HG02970 (cell line): Measurements from ENCODE around the gene EPHB2.

Source experiments
- ATAC-seq: cut with Tn5 transposase; IDR thresholded peaks from one replicate; pipeline ENCODE4 v1.9.1; 2021; ENCODE audit warnings: mild to moderate bottlenecking, moderate library complexity, moderate number of reproducible peaks; ENCODE audit not compliant: unreplicated experiment, low FRiP score

Gene EPHB2

GRCh38 chr1:22794647-22795365 is 84.2 kb downstream of the EPHB2 start:
- no peak for ATAC-seq

DNA sequence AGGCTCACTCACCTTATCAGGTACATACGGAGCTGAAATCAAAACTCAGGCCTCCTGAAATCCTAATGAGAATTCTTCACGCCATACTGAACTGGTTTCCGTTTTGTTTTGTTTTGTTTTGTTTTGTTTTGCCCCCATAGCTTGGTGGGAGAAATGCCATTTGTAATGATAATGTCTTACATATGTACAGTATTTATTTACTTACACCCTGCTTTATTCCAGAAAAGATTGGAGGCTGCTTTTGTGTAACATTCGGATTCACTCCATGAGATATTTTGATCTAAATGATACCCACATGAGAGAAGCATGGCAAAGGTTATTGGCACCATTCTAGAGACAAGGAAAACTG is 84.7 kb downstream of the EPHB2 start:
- ATAC-seq: no peak

GRCh38 chr1:22796642-22797041 is 86.0 kb downstream of the EPHB2 start:
- no peak for ATAC-seq

GRCh38 chr1:22798083-22798482 is 87.4 kb downstream of the EPHB2 start:
- ATAC-seq: no peak

GRCh38 chr1:22799971-22800370 is 89.3 kb downstream of the EPHB2 start:
- ATAC-seq: no peak

DNA sequence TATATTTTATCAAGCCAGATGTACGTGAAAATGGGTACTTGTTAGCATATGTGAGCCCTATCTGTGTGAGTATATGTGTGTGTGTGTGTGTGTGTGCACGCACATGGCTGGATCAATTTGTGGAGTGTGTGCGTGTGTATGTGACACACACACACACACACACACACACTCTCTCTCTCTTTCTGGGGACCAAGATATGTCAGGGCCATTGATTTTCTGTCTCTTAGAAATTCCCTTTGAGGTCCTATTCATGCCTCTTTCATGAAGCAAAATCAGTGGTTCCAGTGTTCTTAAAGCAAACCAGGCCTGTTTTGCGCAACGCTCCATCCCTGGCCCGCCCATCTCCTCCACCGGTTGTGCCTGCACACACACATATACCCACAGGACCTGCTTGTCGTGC is 90.0 kb downstream of the EPHB2 start:
- ATAC-seq: no peak

- ATAC-seq: no peak
Observed at GRCh38 chr1:22801347-22801746, 90.7 kb downstream of the EPHB2 start.

DNA sequence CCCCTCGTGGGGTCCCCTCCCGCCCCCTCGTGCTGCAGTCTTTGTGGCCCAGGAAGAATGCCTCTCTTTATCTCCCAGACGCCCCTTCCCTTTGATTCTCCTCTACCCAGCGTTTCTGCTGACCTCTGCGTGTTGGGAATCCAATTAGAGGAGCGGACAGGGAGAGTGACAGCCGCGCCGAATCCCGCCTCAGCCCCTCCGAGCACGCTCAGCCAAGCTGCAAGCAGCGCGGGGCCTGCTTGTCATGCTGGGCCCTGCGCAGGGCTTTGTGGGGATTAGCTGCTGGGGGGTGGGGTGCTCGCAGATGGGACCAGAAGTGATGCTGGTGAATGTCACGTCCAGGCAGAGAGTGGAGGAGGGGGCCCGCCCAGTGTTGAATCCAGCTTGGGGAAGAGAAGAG is 91.1 kb downstream of the EPHB2 start:
- no peak for ATAC-seq

GRCh38 chr1:22803833-22804232 is 93.2 kb downstream of the EPHB2 start:
- no peak for ATAC-seq

DNA sequence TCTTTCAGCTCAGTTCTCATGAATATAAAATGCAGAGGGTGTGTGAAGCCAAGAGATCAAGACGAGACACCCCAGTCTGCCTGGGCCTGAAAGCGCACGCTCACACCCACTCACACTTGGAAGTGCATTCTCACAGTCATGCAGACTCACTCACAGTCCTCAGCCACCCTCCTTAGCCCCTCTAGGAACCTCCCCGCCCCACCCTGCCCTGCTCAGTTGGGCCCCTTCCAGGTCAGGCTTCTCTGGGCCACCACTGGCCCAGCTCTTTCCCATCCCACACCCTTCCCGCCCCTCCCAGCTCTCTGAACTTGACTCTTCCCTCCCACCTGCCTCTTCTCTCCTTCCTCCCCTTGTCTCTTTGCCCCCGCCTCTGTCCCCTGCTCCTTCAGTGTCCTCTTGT is 93.8 kb downstream of the EPHB2 start:
- no peak for ATAC-seq

- ATAC-seq: no peak
Observed at GRCh38 chr1:22804969-22805671, 94.5 kb downstream of the EPHB2 start.

- ATAC-seq: no peak
Observed at GRCh38 chr1:22805672-22806038, 95.0 kb downstream of the EPHB2 start.

DNA sequence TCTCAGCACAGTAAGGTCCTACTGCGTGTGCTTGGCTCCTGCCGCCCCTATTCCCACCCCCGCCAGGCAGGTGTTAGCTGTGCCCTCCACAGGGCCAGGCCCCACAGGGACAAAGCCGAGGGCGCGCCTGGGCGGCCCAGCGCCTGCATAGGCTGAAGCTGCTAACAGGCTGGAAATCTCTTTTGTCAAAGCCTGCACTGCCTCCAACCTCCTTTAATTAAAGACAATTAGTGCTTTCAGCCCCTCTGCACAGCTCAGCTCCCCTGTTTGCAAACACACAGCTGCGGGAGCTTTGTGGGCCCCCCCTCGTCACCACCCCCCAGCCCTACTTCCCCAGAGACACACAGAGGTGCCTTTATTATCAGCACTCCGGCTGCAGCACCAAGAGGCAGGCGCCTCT is 95.9 kb downstream of the EPHB2 start:
- no peak for ATAC-seq

DNA sequence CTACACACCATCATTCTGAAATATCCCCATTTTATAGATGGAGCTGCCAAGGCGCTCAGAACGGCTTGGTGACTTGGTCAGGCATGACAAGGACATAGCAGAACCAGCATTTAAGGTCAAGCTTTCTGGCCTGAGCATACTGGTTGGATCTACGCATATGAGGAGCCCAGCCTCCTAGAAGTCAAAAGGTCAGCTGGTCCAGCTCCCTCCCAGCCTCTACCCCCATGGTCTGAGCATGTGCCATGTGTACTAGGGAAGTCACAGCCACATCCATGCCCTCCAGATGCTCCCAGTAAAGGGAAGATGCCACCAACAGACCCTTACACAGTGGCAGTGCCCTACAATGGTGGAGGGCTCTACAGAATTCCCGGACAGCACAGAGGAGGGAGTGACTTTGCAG is 96.7 kb downstream of the EPHB2 start:
- ATAC-seq: no peak

DNA sequence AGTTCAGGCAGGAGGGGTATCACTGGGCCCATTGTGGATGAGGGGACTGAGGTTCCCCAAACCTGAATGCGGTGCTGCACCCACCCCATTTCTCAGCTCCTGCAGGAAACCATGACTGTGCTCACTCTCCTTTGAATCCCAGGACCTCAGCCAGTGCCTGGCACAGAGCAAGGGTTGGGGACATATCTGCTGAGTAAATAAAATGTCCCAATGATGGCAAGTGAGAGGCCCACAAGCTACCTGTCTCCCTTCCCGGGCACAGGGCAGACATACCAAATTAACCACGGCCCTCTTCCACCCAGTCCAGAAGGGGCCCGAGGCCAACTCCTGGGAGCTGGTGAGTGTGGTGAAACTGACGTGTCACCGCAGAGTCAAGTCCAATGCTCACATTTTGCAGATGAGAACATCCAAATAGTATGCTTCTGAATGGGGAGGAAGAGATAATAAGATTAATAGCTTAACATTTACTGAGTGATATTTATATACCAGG is 97.6 kb downstream of the EPHB2 start:
- ATAC-seq: no peak

- ATAC-seq: no peak
Observed at GRCh38 chr1:22808676-22809483, 98.2 kb downstream of the EPHB2 start.

- ATAC-seq: no peak
Observed at GRCh38 chr1:22809783-22810182, 99.1 kb downstream of the EPHB2 start.

DNA sequence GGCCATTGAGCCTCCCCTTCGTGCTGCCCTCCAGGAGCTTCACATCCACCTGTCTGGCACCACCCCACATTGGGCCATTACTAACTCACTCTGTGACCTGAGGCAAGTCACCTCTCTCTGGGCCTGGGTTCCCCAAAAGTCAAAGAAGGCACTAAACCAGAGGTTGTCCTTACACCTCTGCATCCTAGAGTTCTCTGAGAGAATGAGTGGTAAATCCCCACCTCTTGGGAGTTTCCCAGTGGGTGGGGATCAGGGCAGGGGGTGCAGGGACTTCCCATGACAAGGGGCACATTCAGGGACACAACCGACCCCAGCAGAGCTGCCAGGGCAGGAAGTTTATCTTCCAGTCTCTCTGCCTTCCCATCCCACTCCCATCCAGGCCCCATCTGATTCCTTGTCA is 99.7 kb downstream of the EPHB2 start:
- ATAC-seq: no peak

- ATAC-seq: no peak
Observed at GRCh38 chr1:22812092-22812880, 101.6 kb downstream of the EPHB2 start.

- no peak for ATAC-seq
Observed at GRCh38 chr1:22812993-22813790, 102.6 kb downstream of the EPHB2 start.
